ENCODE measurements around the gene CYP4B1. TPM values are rescaled to one million over a fixed set of nuclear protein-coding genes. Genes with fewer than 3 reads are reported as not detected.

The CYP4B1 gene
- total and polyA plus RNA-seq, 10 of the 15 experiments (the other 5 are each of a cell fraction or from before 2014, with no cell fraction given): 0.38 TPM; not detected in 9

DNA sequence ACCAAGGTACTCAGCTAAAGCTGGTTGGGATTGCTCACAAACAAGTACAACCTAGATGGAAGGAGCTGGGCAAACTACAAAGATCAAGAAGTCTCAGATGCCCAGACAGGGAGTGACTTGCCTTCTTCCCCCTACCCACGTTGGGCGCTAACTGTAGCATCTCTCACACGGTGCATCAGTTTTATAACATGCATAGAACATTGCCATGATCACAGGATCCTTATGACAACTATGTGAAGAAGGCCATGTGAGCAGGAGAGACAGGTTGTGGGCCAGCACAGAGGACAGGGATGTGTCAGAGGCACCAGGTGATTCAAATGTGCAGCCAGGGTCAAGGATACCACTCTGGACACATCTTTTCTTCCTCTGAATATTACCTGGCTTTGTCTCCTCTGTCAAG lies 28.3 kb upstream of the CYP4B1 start (continued):
- TF ChIP-seq CTCF (IDR thresholded peaks at IDR 0.05 in 2 of 3, conservative IDR thresholded peaks at IDR 0.05 in 1 of 3; ENCODE audit: control insufficient read depth in 2 of 3, extremely low read depth in 1 of 3, insufficient read depth in 1 of 3, low read depth in 3 of 3, low read length in 3 of 3) (no peak), NRF1 (conservative IDR thresholded peaks at IDR 0.05; ENCODE audit: low read depth, low read length) (no peak), PAX8 (IDR thresholded peaks at IDR 0.05) (no peak), NR2C2 (IDR thresholded peaks at IDR 0.05; ENCODE audit: borderline replicate concordance, control insufficient read depth, insufficient read length, low read depth) (no peak), ATF7 (IDR thresholded peaks at IDR 0.05; ENCODE audit: low read depth) (no peak), RAD51 (IDR thresholded peaks at IDR 0.05) (no peak), BCL11A (IDR thresholded peaks at IDR 0.05; ENCODE audit: low read depth, low read length) (no peak), PBX3 (IDR thresholded peaks at IDR 0.05; ENCODE audit: insufficient replicate concordance, low read depth, low read length) (no peak), MAX (IDR thresholded peaks at IDR 0.05; ENCODE audit: low read depth, low read length) (no peak), IKZF2 (IDR thresholded peaks at IDR 0.05) (no peak), SUZ12 (IDR thresholded peaks at IDR 0.05; ENCODE audit: unreplicated experiment) (no peak), KLF5 (IDR thresholded peaks at IDR 0.05; ENCODE audit: partially characterized antibody) (no peak)

Data from GM12878 (cell line).